GM12878 (cell line): ENCODE results near the gene CAMKMT. TPM values are rescaled to one million over a fixed set of nuclear protein-coding genes. Genes with fewer than 3 reads are reported as not detected.

Source experiments
- HCFC1 ChIP-seq: fragments of 150-350 bp; IDR thresholded peaks from 2 replicates; pipeline ENCODE4 v1.6.1; 2014; ENCODE audit warnings: low read length
- IKZF1 ChIP-seq: fragments of 450-650 bp; conservative IDR thresholded peaks from 2 replicates; pipeline ENCODE4 v1.6.1; 2017; ENCODE audit warnings: antibody characterized with exemption, mild to moderate bottlenecking
- IRF4 ChIP-seq: IDR thresholded peaks from 2 replicates; pipeline ENCODE4 v1.6.1; 2011; ENCODE audit warnings: low read depth, low read length
- JUND ChIP-seq: IDR thresholded peaks from 2 replicates; pipeline ENCODE4 v1.6.1; 2012; ENCODE audit warnings: low read depth, mild to moderate bottlenecking, low read length, improper control_type of control experiment, moderate library complexity
- MEF2A ChIP-seq: IDR thresholded peaks from 2 replicates; pipeline ENCODE4 v1.6.1; 2011; ENCODE audit warnings: low read depth, mild to moderate bottlenecking, low read length, moderate library complexity; ENCODE audit not compliant: insufficient read depth
- NFIC ChIP-seq: IDR thresholded peaks from 2 replicates; pipeline ENCODE4 v1.6.1; 2012; ENCODE audit warnings: low read depth, mild to moderate bottlenecking, inconsistent platforms, low read length, moderate library complexity
- NFYA ChIP-seq: IDR thresholded peaks from 2 replicates; pipeline ENCODE4 v1.6.1; 2011; ENCODE audit warnings: low read depth, mild to moderate bottlenecking, low read length, improper control_type of control experiment, borderline replicate concordance
- PML ChIP-seq: IDR thresholded peaks from 2 replicates; pipeline ENCODE4 v1.6.1; 2012; ENCODE audit warnings: low read length, inconsistent platforms
- POLR2AphosphoS5 ChIP-seq: IDR thresholded peaks from 2 replicates; pipeline ENCODE4 v1.6.1; 2011; ENCODE audit warnings: mild to moderate bottlenecking, low read length, inconsistent platforms
- RCOR1 ChIP-seq: conservative IDR thresholded peaks from 2 replicates; pipeline ENCODE4 v1.6.1; 2012; ENCODE audit warnings: low read depth, low read length, improper control_type of control experiment
- TARDBP ChIP-seq: IDR thresholded peaks from 2 replicates; pipeline ENCODE4 v1.6.1; 2016; ENCODE audit warnings: borderline replicate concordance
- TBL1XR1 ChIP-seq: IDR thresholded peaks from 2 replicates; pipeline ENCODE4 v1.6.1; 2012; ENCODE audit warnings: low read depth, low read length, improper control_type of control experiment
- YBX1 ChIP-seq: fragments of 450-650 bp; IDR thresholded peaks from 2 replicates; pipeline ENCODE4 v1.6.1; 2016; ENCODE audit warnings: antibody characterized with exemption
- ZNF24 ChIP-seq: fragments of 450-650 bp; IDR thresholded peaks from 2 replicates; pipeline ENCODE4 v1.6.1; 2017; ENCODE audit warnings: antibody characterized with exemption, mild to moderate bottlenecking
- polyA plus RNA-seq, 11 experiments: library from polyadenylated mRNA; depleted of rRNA in 4 of 11; unstranded in 6 of 11; stranded (reverse) in 5 of 11; fragments of >200 nt; fragmentation: Nextera tagmentation in 4 of 11; fragmentation: Illumina TruSeq in 1 of 11; extraction: Ambion mirVana in 4 of 11; extraction: Trizol in 1 of 11; gene quantifications; 1 replicate in 1 of 11; 2 replicates in 10 of 11; pipeline versions ENCODE4 v1.2.1 to v1.2.3, GENCODE V29; 2011 to 2016; ENCODE audit warnings: inconsistent platforms in 2 of 11, missing spikeins in 2 of 11, low read depth in 1 of 11
- total RNA-seq, 4 experiments: library from RNA; depleted of rRNA in 3 of 4; stranded (reverse); fragments of >200 nt in 3 of 4; fragmentation: Illumina TruSeq in 1 of 4; extraction: Trizol in 1 of 4; gene quantifications; 2 replicates each; pipeline versions ENCODE4 v1.2.1 to v1.2.3, GENCODE V29; 2013 to 2021
- TF ChIP-seq, protein P1 (sequence below): fragments of 450-650 bp; IDR thresholded peaks from 2 replicates; pipeline ENCODE4 v1.6.1; 2018; ENCODE audit warnings: borderline replicate concordance, mild to moderate bottlenecking; ENCODE audit not compliant: partially characterized antibody
- TF ChIP-seq, protein P2 (sequence below): fragments of 450-650 bp; IDR thresholded peaks from 2 replicates; pipeline ENCODE4 v1.6.1; 2016; ENCODE audit warnings: mild to moderate bottlenecking
- TF ChIP-seq, protein P3 (sequence below): fragments of 450-650 bp; IDR thresholded peaks from 2 replicates; pipeline ENCODE4 v1.6.1; 2017; ENCODE audit warnings: mild to moderate bottlenecking, moderate library complexity
- TF ChIP-seq, protein P4 (sequence below): fragments of 450-650 bp; IDR thresholded peaks from 2 replicates; pipeline ENCODE4 v1.6.1; 2017; ENCODE audit warnings: mild to moderate bottlenecking
- TF ChIP-seq, protein P5 (sequence below): IDR thresholded peaks from 2 replicates; pipeline ENCODE4 v1.6.1; 2011; ENCODE audit warnings: low read depth, mild to moderate bottlenecking, low read length, moderate library complexity, borderline replicate concordance; ENCODE audit errors: extremely low read depth

CAMKMT gene
- total and polyA plus RNA-seq, 10 of the 15 experiments (the other 5 are each of a cell fraction or from before 2014, with no cell fraction given) = 2.7 to 16.0 (median 11.8) TPM

DNA sequence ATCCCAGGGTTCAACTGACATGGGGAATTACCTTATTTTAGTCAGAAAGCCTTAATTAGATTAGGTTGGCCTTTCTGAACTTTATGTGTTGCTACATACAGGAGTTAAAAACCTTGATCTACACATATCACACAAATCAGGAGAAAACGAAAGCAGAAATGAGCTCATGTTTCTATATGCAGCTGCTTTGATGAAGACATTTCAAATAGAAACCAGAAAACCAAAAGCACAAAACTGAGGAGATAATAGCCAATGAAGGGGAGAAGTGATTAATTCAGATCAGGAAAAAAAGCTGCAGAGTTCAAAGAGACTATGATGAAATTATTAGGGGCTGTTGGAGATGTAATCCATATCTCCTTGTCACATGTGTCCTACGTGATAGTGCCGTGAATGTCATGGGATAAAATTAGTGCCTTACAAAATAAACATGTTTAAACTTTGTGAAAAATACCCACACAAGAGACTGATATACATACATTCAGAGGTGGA, 255.0 kb downstream of the CAMKMT start (continued):
- TF ChIP-seq, protein P1, sequence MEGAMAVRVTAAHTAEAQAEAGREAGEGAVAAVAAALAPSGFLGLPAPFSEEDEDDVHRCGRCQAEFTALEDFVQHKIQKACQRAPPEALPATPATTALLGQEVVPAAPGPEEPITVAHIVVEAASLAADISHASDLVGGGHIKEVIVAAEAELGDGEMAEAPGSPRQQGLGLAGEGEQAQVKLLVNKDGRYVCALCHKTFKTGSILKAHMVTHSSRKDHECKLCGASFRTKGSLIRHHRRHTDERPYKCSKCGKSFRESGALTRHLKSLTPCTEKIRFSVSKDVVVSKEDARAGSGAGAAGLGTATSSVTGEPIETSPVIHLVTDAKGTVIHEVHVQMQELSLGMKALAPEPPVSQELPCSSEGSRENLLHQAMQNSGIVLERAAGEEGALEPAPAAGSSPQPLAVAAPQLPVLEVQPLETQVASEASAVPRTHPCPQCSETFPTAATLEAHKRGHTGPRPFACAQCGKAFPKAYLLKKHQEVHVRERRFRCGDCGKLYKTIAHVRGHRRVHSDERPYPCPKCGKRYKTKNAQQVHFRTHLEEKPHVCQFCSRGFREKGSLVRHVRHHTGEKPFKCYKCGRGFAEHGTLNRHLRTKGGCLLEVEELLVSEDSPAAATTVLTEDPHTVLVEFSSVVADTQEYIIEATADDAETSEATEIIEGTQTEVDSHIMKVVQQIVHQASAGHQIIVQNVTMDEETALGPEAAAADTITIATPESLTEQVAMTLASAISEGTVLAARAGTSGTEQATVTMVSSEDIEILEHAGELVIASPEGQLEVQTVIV = no peak
- TF ChIP-seq JUND (peak; percentile 53; the same call in 1 of the 2 replicates), POLR2AphosphoS5 (no peak), HCFC1 (no peak), YBX1 (no peak), PML (no peak), TBL1XR1 (peak; percentile 56; the same call in 1 of the 2 replicates), NFYA (no peak), RCOR1 (no peak), MEF2A (peak; percentile 96), NFIC (peak; percentile 87), ZNF24 (0 out of 2 replicates have a peak, but pooled peaks have one; percentile 24), TARDBP (no peak), IKZF1 (peak; percentile 71), IRF4 (0 out of 2 replicates have a peak, but pooled peaks have one; percentile 32)
- TF ChIP-seq, protein P2, sequence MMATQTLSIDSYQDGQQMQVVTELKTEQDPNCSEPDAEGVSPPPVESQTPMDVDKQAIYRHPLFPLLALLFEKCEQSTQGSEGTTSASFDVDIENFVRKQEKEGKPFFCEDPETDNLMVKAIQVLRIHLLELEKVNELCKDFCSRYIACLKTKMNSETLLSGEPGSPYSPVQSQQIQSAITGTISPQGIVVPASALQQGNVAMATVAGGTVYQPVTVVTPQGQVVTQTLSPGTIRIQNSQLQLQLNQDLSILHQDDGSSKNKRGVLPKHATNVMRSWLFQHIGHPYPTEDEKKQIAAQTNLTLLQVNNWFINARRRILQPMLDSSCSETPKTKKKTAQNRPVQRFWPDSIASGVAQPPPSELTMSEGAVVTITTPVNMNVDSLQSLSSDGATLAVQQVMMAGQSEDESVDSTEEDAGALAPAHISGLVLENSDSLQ = 0 out of 2 replicates have a peak, but pooled peaks have one; percentile 11
- TF ChIP-seq, protein P3, sequence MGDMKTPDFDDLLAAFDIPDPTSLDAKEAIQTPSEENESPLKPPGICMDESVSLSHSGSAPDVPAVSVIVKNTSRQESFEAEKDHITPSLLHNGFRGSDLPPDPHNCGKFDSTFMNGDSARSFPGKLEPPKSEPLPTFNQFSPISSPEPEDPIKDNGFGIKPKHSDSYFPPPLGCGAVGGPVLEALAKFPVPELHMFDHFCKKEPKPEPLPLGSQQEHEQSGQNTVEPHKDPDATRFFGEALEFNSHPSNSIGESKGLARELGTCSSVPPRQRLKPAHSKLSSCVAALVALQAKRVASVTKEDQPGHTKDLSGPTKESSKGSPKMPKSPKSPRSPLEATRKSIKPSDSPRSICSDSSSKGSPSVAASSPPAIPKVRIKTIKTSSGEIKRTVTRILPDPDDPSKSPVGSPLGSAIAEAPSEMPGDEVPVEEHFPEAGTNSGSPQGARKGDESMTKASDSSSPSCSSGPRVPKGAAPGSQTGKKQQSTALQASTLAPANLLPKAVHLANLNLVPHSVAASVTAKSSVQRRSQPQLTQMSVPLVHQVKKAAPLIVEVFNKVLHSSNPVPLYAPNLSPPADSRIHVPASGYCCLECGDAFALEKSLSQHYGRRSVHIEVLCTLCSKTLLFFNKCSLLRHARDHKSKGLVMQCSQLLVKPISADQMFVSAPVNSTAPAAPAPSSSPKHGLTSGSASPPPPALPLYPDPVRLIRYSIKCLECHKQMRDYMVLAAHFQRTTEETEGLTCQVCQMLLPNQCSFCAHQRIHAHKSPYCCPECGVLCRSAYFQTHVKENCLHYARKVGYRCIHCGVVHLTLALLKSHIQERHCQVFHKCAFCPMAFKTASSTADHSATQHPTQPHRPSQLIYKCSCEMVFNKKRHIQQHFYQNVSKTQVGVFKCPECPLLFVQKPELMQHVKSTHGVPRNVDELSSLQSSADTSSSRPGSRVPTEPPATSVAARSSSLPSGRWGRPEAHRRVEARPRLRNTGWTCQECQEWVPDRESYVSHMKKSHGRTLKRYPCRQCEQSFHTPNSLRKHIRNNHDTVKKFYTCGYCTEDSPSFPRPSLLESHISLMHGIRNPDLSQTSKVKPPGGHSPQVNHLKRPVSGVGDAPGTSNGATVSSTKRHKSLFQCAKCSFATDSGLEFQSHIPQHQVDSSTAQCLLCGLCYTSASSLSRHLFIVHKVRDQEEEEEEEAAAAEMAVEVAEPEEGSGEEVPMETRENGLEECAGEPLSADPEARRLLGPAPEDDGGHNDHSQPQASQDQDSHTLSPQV = no peak
- TF ChIP-seq, protein P4, sequence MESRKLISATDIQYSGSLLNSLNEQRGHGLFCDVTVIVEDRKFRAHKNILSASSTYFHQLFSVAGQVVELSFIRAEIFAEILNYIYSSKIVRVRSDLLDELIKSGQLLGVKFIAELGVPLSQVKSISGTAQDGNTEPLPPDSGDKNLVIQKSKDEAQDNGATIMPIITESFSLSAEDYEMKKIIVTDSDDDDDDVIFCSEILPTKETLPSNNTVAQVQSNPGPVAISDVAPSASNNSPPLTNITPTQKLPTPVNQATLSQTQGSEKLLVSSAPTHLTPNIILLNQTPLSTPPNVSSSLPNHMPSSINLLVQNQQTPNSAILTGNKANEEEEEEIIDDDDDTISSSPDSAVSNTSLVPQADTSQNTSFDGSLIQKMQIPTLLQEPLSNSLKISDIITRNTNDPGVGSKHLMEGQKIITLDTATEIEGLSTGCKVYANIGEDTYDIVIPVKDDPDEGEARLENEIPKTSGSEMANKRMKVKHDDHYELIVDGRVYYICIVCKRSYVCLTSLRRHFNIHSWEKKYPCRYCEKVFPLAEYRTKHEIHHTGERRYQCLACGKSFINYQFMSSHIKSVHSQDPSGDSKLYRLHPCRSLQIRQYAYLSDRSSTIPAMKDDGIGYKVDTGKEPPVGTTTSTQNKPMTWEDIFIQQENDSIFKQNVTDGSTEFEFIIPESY = no peak
- TF ChIP-seq, protein P5, sequence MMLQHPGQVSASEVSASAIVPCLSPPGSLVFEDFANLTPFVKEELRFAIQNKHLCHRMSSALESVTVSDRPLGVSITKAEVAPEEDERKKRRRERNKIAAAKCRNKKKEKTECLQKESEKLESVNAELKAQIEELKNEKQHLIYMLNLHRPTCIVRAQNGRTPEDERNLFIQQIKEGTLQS = no peak
